ENCODE measurements around the gene ARHGEF4.

DNA sequence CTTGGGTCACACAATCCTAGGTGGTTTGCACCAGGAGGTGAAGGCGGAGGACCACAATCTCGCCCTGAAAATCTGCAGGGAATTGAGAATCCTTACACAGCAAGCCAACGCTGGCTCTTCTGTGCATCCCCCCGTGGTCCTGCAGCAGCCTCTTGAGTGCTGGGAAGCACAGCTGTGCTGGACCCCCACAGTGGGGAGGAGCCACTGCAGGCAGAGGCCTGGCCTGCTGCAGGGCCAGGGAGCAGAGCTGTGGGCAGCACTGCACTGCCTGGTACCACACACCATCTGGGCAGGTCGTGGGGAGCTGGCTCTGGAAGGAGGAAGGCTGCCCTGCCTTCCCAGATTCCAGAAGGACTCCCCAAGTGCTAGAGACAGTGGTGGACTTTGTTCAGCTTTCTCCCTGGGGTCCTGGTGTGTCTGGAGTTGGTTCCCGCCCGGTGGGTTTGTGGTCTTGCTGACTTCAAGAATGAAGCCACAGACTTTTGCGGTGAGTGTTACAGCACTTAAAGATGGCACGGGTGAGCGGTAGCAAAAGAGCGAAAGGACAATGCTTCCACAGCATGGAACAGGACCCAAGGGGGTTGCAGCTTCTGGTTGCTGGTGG lies 150.3 kb downstream of the ARHGEF4 start:
- TF ChIP-seq, protein P1, sequence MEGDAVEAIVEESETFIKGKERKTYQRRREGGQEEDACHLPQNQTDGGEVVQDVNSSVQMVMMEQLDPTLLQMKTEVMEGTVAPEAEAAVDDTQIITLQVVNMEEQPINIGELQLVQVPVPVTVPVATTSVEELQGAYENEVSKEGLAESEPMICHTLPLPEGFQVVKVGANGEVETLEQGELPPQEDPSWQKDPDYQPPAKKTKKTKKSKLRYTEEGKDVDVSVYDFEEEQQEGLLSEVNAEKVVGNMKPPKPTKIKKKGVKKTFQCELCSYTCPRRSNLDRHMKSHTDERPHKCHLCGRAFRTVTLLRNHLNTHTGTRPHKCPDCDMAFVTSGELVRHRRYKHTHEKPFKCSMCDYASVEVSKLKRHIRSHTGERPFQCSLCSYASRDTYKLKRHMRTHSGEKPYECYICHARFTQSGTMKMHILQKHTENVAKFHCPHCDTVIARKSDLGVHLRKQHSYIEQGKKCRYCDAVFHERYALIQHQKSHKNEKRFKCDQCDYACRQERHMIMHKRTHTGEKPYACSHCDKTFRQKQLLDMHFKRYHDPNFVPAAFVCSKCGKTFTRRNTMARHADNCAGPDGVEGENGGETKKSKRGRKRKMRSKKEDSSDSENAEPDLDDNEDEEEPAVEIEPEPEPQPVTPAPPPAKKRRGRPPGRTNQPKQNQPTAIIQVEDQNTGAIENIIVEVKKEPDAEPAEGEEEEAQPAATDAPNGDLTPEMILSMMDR (conservative IDR thresholded peaks at IDR 0.05) = no peak
- no peak for TF ChIP-seq EZH2 (IDR thresholded peaks at IDR 0.05; ENCODE audit: low read depth)
